Suppressor macrophage (primary cell): ENCODE data around the gene ZNF333.
"Not testable (repeated sequence)": the region's sequence is repeated elsewhere in the genome, so short reads cannot be mapped to it uniquely, and the experiment has no call there.

ENCODE experiments used
- DNase-seq, 4 experiments: peaks; one replicate each; pipeline ENCODE4 v3.0.0-alpha.2; 2020 to 2022

Gene ZNF333

GRCh38 chr19:14699641-14700040 lies 9.8 kb downstream of the ZNF333 start:
- no peak for DNase-seq

- no peak for DNase-seq
These were observed 11.0 kb downstream of the ZNF333 start for GRCh38 chr19:14700711-14701375.

- DNase-seq: no peak
These were observed 14.0 kb downstream of the ZNF333 start for GRCh38 chr19:14703833-14704232.

DNA sequence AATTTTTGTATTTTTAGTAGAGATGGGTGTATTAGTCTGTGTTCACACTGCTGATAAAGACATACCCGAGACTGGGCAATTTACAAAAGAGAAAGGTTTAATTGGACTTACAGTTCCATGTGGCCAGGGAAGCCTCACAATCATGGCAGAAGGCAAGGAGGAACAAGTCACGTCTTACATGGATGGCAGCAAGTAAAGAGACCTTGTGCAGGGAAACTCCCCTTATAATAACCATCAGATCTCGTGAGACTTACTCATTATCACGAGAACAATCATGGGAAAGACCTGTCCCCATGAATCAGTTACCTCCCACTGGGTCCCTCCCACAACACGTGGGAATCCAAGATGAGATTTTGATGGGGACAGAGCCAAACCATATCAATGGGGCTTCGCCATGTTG lies 14.6 kb downstream of the ZNF333 start:
- DNase-seq: no peak

- DNase-seq: no peak
These were observed 26.0 kb downstream of the ZNF333 start for GRCh38 chr19:14715841-14716240.

DNA sequence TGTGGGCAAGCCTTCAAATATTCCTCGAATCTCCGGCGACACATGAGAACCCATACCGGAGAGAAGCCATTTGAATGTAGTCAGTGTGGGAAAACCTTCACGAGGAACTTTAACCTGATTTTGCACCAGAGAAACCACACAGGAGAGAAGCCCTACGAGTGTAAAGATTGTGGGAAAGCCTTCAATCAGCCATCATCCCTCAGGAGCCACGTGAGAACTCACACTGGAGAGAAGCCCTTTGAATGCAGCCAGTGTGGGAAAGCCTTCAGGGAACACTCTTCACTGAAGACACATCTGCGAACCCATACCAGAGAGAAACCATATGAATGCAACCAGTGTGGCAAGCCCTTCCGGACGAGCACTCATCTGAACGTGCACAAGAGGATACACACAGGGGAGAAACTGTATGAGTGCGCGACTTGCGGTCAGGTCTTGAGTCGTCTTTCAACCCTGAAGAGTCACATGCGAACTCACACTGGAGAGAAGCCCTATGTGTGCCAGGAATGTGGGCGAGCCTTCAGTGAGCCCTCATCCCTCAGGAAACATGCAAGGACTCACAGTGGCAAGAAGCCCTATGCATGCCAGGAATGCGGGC lies 28.8 kb downstream of the ZNF333 start:
- DNase-seq: peak in 1 of 4 experiments; percentile 7

GRCh38 chr19:14719162-14719561 lies 29.3 kb downstream of the ZNF333 start:
- DNase-seq: no peak

DNA sequence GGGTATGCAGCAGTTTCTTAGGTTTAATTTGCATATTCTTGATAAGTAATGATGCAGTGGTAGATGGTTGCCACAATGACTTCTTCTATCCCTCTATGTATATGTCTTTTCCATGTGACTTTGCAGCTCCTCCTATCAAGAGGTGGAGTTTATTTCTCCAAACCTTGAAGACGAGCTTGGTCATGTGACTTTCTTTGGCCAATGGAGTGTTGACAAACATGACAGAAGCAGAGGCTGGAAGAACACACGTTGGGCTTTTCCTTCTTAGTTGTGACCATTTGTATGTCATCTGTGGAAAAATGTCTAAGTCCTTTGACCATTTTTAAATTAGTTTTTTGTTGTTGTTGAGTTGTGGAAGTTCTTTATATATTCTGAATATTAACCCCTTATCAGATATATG lies 32.3 kb downstream of the ZNF333 start:
- no peak for DNase-seq

DNA sequence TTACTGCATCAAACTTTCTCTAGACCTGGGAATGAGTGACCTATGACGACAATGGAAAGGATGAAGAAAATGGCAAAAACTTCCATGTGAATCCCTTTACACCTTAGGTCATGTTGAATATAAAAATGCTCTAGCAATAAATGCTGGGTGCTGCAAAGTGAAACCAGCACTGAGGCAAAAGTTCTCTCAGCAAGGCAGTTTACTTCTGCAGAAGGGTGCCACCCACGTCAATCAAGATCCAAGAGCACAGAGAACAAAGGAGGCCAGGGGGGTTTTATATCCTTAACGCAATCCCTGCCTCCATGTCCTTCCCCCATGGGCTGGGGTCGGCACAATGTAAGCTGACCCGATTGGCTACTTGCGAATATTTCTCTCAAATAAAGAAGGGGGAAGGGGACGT lies 38.7 kb downstream of the ZNF333 start:
- no peak for DNase-seq

DNA sequence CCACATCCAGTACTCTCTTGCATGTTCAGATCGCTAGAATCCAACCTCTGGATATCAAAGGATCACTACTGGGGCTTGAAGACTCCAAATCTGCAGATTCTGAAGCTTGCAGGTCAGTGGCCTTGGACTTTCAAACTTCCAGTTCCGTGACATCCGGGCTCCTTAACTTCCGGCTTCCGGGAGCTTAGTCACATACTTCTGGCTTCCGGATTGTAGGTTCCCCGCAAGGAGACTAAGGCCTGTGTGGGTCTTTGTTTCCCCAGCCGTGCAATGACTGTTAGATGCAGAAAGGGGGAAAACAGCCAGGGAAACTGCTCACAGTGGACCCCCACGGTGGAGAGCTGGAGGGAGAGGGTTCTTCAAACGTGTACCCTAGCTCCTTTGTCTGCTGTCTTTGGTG lies 41.4 kb downstream of the ZNF333 start:
- no peak for DNase-seq

DNA sequence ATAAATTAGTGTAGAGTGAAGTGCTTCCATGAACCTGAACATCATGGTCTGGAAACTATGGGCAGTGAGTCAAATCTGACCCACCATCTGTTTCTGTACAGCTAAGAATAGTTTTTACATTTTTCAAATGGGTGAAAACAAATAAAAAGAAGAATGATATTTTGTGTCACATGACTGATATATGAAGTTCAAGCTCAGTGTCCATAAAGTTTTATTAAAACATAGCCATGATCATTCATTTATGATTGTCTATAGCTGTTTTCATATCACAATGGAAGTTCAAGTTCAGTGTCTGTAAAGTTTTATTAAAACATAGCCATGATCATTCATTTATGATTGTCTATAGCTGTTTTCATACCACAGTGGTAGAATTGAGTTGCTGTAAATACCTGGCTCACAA lies 42.7 kb downstream of the ZNF333 start:
- no peak for DNase-seq

DNA sequence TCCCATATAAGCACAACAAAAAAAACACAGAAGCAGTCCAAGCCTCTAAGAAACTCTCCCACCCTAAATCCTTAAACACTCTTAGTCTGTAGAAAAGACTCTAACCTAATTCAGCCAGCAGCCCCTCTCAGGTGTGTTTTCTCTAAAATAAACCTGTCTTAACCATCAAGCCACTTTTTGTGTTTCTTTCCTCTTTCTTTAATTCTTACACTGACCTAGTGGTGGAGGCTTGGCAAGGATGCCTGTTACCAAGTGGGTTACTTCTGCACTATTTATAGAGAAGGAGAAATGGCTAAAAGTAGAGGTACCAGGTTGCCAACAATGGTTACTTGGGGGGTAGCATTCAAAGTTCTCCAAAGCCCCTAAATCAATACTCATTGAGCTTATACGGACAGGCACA lies 43.7 kb downstream of the ZNF333 start:
- DNase-seq: no peak

GRCh38 chr19:14735915-14736314 lies 46.1 kb downstream of the ZNF333 start:
- DNase-seq: no peak

- no peak for DNase-seq
These were observed 57.0 kb downstream of the ZNF333 start for GRCh38 chr19:14746886-14747285.

DNA sequence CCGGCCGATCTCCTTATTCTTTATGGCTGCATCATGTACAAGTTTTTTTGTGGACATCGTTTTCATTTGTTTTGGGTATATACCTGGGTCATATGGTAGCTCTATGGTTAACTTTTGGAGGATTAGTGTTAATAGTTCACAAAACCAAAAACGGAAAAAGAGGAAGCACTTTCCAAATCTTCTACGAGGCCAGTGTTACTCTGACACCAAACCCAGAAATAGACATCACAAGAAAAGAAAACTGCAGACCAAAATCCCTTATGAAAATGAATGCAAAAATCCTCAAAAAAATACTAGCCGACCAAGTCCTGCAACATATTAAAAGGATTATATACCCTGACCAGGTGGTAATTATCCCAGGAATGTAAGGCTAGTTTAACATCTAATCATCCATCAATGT lies 58.8 kb downstream of the ZNF333 start:
- DNase-seq: peak in 2 of 4 experiments; percentile 12 to 36

DNA sequence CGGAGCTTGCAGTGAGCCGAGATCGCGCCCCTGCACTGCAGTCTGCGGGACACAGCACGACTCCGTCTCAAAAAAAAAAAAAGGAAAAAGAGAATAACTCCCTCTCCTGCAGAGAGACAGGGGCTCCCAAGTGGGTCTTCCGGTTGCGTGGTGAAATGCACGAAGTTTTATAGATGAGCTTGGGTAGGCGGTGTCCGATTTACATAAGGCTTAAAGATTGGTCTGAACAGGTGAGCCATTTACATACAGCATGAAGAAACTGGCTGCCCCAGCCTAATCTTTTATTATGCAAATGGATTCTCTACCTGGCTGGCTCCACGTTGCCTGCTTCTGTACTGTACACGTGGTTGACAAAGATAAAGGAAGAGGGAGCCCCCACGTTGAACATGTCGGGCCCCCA lies 69.0 kb downstream of the ZNF333 start:
- DNase-seq: no peak

GRCh38 chr19:14761607-14762006 lies 71.8 kb downstream of the ZNF333 start:
- no peak for DNase-seq

GRCh38 chr19:14762111-14762510 lies 72.3 kb downstream of the ZNF333 start:
- no peak for DNase-seq

GRCh38 chr19:14763497-14764145 lies 73.8 kb downstream of the ZNF333 start:
- no peak for DNase-seq

DNA sequence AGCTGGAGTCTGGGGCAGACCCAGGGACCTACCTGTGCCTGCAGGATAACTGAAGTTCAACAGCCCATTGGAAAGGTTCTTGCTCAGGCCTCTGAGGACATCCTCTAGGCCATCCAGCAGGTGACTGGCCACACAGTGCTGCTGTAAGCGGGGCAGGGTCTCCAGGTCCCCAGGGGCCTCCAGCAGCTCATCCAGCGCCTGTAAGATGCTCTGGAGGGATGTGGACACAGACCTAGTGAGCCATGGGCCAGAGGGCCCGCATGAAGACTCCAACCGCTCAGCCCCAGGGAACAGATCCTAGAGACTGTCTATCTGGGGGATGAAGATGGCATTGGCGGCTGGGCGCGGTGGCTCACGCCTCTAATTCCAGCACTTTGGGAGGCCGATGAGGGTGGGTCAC lies 74.6 kb downstream of the ZNF333 start:
- no peak for DNase-seq

GRCh38 chr19:14765403-14765802 lies 75.6 kb downstream of the ZNF333 start:
- DNase-seq: not testable (repeated sequence)

DNA sequence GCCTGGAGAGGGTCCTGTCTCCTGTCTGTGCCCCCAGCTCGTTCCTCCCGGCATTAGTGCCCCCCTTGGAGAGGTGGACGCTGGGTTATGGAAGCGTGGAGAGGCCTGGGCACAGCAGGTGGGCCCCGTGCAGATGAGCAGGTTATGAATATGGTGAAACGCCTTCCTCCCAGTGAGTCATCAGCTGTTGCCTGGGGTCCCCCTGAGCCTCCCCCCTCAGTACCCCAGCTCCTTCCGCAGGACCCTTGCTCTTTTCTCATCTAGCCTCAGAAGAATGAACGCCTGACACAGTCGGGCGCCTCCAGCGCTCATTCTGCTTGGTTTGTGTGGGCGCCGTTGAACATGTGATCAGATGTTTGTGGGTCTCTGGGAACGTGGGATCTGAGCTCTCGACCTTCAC lies 76.0 kb downstream of the ZNF333 start:
- DNase-seq: not testable (repeated sequence)

DNA sequence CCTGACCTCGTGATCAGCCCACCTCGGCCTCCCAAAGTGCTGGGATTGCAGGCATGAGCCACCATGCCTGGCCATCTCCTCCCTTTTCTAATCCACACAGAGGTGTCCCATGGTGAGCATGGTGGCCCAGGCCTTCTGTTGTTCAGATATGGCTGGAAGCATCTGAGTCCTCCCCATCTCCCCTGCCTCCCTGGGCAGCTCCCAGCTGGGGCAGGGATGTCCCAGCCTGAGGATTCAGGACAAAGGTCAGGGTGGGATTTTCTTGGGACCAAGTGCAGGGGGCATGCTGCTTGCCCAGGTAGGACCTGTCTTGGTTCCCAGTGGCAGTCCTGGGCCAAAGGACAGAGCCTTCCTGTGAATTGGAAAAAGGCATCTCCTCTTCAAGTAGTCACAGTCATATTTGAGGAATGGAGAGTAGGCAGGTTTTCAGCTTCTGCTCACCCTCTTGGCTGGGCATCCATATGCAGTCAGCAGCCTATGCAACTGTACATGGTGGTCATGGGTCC lies 77.7 kb downstream of the ZNF333 start:
- no peak for DNase-seq

DNA sequence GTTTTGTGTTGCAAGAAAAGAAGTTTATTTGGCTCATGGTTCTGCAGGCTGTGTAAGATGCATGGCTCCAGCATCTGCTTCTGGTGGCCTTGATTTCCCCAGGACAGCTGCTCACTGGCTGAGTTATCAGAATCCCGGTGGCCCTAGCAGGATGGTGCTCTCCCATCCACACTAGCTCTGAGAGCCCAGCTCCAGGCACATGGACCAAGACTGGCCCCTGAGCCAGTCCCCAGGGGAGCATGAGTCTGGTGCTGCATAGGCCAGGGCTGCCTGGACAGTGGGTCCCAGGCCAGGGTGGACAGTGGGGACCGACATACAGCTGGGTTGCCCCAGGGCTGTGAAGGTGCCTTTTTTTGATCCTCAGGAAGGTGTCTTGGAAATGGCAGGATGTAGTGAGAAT lies 78.2 kb downstream of the ZNF333 start:
- no peak for DNase-seq
